CD4-positive, alpha-beta T cell treated with Interleukin-21 for 1 hour (primary cell): Measurements from ENCODE around the gene FCGR1A.
A peak's percentile ranks its signal among the peaks of the same experiment; 100 is the strongest.
"Not testable (repeated sequence)": the region's sequence is repeated elsewhere in the genome, so short reads cannot be mapped to it uniquely, and the experiment has no call there.

Source experiments
- DNase-seq: peaks from one replicate; pipeline ENCODE4 v3.0.0-alpha.2; 2020

FCGR1A gene

DNA sequence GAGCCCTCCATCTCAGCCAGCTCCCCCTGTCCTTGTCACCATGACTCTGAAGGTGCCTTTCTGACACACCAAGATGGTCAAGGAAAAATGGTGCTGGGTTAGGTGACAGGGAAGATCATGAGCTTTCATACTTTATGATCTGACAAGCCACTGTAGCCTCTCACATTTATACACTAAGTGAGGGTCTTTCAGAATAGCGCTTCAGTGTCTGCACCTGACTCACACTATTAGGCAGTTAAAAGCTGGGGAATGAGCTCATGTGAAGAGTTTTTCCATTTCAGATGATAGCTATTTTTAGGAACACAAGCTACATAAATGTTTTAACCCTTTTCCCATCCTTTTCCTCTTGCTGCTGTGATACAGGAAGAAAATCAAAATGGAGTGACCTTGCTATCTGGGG lies 4.2 kb upstream of the FCGR1A start:
- DNase-seq: not testable (repeated sequence)

DNA sequence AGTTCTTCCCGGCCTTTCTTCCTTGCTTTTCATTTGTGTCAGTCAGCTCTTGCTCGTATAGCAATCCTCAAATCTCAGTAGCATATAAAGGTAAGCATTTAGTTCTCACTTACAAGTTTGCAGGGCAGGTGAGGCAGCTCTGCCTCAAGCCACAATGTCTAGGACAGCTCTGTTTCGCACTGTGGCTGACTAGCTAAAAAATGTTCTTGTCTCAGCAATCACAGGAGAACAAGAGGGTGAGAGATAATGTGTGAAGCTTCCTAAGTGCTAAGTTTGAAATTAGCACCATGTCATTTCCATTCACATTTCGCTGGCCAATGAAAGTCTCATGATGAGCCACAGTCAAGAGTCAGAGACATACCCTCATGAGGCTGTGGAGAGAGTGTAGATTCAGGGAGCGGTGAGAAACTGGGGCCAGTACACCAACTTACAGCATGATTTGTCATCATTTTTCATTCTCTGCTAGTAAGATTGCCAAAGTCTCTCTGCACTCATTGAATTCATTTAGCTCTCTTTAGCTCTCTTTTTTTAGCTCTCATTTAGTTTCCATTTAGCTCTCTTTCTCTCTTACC lies 995 bp upstream of the FCGR1A start:
- DNase-seq: not testable (repeated sequence)

DNA sequence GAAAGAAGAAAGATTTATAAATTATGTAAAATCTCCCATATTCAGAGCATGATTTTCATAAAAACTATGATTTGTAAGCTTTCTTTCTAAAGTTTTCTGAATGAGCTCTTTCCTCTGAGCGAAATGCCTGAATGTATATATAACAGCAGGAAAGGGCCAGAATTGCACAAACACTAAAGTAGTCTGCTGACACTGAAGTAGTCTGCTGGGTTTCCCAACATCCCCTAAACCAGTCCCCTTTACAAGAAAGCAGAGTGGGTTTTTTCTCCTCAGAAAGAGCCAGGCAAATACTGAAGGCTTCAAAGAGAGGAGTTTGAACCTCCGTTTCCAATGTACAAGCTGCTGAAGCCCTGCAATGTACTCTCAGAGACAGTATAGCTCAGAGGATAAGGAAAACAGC lies 795 bp downstream of the FCGR1A start:
- not testable (repeated sequence) for DNase-seq

DNA sequence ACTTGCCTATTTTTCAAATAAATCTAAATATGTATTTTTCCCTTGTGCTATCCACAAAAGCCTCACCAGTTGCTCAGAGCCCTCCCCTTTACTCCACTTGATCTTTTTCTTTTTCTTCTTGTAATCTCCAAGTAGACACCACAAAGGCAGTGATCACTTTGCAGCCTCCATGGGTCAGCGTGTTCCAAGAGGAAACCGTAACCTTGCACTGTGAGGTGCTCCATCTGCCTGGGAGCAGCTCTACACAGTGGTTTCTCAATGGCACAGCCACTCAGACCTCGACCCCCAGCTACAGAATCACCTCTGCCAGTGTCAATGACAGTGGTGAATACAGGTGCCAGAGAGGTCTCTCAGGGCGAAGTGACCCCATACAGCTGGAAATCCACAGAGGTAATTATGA lies 1.4 kb downstream of the FCGR1A start:
- not testable (repeated sequence) for DNase-seq

DNA sequence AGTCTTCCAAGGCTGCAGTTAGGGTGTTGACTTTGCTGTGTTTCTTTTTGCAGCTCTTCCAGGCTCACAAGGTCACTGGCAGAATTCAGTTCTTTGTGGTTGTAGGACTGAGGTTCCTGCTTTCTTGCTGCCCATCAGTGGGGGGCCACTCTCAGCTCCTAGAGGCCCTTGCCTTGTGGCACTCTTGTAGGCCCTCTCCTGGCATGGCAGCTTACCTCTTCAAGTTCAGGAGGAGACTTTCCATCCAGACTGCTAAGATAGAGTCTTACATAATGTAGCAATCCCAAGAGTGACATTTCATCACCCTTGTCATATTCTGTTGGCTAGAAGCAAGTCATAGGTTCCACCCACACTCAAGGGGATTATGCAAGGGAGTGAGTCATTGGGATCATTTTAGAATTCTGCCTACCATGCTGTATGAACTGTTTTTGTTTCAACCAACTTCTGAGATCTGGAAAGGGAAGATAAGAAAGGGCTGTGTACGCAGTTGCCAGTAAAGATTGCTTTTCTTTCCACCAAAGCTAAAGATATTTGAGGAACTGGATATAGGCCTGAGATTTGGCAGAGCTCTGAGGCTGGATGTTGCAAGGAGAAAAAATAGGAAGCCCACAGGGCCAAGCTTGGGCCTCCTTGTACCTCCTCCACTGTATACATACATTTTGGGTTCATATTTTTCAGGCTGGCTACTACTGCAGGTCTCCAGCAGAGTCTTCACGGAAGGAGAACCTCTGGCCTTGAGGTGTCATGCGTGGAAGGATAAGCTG lies 5.4 kb downstream of the FCGR1A start:
- DNase-seq: not testable (repeated sequence)

DNA sequence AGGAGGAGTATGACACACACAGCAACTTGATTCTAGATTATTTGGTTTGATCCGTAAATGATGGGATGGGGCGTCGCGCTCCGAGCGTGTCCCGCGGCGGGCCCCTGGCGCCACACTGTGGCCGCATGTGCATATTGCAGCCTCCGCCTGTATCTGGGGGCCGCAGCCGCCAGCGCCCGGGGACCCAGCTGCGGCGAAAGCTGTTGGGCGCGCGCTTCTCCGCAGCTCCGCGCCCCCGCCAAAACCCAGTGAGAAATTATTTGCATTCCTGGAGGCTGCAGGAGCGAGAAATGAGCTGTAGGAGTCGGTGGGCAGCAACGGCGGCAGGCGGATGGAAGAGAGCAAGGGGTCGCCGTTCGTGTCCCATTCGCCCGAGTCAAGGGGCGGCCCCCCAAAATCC lies 10.0 kb downstream of the FCGR1A start:
- DNase-seq: peak; percentile 74

DNA sequence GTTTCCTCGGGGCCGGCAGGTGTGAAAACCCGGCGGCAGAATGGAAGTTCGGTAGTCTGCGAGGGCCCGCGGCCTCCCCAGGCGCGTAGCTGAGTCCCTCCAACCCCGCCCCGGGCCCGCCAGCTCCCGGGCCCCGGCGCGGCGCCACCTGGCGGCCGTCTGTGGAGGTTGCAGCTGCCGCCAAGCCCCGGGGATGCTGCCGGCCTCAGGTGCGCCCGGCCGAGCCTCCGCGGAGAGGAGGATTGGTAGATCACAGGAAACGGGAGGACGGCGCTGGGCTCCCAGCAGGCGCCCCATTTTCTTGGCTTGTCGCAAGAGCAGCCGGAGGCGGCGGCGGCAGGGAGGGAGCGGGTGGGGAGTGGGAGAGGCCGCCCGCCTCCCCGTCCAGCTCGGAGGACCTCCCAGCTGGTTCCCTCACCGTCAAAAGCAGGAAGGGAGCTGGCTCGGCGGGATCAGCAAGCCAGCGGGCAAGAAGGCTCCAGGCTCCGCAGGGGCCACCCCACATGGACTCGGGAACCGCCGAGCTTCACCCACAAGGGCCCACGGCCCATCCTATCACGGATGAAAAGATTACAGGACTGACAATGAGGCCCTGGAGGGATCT lies 10.5 kb downstream of the FCGR1A start:
- DNase-seq: peak; percentile 87

DNA sequence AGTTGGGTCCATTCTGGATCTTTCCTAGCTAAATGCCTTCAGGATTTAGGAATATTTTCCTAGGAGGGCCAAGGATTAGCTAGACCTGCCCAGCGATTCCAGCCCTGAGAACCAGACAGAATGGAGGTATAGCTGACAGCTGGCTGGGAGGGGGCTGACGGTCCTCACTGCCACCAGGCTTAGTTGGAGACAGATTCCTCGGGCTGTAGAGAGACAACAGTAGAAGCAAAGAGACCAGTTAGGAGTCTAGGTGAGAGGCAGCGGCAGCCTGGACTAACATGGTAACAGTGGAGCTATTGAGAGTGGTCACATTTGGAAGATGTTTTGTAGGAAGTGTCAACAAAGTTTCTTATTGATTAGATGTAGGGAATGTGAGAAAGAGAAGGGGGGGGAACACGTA lies 11.4 kb downstream of the FCGR1A start:
- DNase-seq: not testable (repeated sequence)

DNA sequence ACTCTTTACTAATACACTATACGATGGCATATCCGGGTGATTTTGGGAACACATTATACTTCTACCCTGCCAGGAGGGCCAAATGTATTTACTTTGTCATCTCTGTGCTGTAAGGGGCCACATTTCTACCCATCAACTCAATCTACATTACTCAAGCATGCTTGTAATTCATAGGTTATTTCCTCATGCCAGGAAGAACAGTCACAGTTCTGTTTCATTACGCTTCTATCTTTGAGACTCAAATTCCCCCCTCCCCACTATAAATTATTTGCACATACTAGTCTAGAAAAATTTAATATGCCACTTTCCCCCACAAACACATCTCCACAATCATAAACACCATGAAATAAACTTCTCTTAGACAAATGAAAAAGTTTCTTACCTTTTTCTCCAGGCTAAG lies 19.1 kb downstream of the FCGR1A start:
- not testable (repeated sequence) for DNase-seq

DNA sequence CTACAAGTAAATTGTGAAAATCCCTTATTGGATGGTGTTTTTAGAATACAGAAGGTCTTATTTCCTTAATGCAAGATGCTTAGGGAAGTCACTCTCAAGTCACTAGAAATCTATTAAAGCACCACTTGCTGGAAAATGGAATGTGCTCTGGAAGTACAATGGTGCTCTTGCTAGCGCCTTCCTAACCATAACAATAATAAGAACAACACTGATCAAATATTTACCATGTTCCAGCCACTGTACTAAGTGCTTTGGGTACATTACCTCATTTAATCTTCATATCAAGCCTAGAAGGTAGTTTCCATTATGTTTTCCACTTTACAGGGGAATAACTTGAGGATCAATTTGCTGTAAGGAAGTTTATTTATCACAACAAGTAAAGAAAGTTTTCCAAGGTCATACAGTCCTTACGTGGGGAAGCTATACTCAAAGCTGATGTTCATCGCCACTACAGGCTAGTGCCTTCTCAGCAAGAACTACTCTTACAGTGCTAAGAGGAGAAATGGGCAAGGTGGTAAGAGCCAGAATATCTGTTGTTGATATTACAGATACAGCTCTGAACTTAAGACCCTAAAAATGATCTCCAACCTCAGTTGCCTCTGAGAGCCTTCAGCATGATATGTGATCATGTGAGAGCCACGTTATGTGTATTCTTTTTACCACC lies 22.1 kb downstream of the FCGR1A start:
- DNase-seq: not testable (repeated sequence)

DNA sequence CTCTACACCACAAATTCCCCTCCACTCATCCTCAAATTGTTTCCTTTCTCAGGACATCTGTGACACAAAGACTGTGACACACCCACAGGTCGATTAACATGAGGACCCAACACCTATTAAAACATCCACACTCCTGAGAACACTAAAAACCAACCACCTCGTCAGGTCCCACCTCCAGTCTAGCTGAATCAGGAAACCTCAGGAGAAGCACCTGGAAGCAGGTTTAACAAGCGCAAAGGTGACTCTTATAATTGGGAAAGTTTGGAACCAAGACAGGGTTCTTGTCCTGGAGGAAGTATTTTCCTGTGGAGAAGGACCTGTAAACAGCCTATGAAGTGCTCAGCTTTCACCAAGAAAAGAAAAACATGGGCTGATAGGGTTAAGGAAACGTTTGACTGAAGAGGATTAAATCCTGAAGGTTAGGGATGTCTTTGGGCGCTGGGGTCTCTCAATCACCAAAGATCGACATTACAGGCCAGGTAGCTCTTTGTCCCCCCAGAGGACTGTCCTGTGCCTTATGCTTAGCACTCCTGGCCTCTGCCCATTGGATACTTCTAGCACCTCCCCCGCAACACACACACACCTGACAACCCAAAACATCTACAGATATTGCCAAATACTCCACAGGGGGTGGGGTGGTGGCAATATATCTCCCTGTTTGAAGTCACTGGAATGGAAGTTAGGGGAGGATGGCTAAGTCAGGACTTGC lies 28.4 kb downstream of the FCGR1A start:
- peak; percentile 17 for DNase-seq

DNA sequence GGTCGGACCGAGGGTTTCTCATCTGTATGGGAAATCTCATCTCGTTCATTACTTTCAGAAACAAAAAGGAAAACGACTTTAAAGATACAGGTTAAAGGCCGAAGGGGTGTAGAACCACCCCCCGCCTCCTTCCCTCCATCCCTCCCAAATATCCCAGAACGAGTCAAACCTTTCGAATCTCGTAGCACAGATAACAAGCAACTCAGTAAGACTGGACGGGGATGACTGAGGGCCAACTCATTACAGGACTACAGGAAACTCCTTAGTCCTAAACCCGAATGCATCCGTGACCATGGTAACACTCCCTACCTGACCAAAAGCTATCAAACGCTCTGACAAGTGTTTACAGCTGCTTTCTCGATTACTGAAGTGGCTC lies 29.0 kb downstream of the FCGR1A start:
- peak; percentile 11 for DNase-seq

DNA sequence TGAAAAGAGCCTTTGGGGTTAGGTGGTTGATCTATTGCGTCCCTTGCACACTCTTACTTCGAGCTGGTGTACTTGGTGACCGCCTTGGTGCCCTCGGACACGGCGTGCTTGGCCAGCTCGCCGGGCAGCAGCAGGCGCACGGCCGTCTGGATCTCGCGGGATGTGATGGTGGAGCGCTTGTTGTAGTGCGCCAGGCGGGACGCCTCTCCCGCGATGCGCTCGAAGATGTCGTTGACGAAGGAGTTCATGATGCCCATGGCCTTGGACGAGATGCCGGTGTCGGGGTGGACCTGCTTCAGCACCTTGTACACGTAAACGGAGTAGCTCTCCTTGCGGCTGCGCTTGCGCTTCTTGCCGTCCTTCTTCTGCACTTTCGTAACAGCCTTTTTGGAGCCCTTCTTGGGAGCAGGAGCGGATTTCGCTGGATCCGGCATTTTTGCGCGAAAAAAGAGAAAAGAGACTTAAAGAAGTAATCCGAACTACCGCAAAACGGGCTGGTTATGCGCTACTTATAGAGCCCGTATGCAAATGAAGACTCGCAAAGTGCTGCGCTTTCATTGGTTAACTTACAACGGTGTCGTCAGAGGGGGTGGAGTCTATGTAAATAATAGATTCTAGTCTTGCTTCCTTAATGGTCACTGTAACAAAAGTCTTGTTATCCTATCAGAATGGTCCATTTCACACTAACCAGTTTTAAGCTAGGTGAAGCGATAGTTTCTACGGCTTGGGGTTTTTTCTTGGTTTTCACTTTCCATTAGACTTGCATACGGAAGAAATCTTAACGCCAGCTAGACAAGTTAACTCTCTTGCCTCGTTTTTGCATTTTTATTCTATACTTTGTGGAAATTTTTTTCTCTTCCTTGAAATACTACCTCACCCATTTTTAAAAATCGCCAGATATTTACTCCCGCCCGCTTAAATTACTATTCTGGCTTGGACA lies 29.7 kb downstream of the FCGR1A start:
- peak; percentile 96 for DNase-seq

DNA sequence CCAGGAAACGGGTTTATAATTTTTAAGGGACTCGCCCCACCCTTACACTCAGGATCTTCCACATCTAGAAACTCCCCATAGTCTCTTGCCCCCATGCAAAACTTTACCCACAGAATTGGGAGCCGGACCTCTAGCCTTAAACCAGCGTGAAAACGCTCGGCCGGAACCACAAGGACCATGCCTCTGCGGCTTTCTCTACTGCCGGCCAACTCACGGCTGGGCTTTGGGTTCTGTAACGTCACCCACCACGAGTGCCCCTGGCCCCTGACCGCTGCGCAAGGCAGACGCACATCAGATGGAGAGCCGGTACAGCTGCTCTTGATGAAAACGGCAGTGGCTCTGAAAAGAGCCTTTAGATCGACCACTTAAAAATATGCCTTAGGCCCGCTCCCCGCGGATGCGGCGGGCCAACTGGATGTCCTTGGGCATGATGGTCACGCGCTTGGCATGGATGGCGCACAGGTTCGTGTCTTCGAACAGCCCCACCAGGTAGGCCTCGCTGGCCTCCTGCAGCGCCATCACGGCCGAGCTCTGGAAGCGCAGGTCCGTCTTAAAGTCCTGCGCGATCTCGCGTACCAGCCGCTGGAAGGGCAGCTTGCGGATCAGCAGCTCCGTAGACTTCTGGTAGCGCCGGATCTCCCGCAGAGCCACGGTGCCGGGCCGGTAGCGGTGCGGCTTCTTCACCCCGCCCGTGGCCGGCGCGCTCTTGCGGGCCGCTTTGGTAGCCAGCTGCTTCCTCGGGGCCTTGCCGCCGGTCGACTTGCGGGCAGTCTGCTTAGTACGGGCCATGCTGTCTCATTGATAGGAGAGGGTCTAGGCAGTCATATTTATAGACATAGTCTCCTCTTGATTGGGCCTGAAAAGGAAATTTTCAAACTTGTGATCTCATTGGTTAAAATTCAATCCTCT lies 30.7 kb downstream of the FCGR1A start:
- peak; percentile 88 for DNase-seq

DNA sequence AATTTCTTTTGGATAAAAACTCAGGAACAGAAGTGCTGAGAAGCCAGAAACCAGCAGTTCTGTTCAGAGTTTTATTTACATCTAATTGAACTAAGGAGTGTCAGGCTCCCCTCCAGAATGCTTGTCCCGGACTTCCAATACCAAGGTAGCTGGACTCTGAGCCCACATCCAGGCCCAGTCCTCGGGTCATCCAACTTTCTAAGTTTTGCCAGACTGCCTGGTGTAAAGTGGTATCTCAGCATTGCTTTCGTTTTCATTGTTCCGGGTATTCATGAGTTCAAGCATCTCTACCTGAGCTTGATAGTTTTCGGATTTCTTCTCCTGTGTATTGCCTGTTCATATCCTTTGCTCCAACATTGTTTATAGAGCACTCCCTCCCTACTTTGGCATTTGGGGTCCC lies 37.9 kb downstream of the FCGR1A start:
- DNase-seq: not testable (repeated sequence)

DNA sequence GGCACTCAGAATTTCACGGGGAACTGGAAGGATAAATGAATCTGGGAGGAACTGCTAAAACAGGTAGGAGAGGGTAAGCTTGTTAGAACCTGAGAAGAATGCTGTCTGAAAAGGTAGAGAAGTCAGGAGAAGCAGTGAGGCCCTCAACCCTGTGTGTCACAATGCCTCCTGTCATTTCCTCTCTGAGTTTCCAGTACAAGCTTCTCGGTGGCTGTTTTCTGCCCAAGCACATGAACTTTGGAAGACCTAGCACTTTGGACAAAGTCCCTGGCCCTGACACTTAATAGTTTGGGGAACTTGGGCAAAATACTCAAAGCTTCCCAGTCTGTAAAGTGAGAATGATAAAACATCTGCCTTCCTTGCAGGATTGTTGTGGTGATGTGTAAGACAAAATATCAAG lies 44.1 kb downstream of the FCGR1A start:
- not testable (repeated sequence) for DNase-seq

DNA sequence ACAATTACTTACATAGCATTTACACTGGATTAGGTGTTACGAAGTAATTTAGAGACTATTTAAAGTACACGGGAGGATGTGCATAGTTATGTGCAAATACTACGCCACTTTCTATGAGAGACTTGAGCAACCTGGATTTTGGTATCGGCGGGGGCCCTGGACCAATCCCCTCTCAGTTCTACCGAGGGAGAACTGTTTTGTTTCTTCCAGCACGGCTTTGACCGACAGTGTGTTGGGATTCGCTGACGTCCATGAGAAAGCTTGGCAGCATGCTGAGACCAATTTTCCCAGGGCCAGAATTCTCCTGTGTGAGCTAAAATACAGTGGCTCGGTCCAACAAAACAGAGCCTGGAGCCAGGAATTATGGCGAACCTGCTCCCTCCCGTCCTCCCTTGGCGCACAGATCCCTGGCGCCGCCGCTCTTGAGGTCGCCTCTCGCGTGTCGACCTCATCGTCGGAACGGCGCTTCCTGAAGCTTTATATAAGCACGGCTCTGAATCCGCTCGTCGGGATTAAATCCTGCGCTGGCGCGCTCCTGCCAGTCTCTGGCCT lies 49.3 kb downstream of the FCGR1A start:
- not testable (repeated sequence) for DNase-seq

DNA sequence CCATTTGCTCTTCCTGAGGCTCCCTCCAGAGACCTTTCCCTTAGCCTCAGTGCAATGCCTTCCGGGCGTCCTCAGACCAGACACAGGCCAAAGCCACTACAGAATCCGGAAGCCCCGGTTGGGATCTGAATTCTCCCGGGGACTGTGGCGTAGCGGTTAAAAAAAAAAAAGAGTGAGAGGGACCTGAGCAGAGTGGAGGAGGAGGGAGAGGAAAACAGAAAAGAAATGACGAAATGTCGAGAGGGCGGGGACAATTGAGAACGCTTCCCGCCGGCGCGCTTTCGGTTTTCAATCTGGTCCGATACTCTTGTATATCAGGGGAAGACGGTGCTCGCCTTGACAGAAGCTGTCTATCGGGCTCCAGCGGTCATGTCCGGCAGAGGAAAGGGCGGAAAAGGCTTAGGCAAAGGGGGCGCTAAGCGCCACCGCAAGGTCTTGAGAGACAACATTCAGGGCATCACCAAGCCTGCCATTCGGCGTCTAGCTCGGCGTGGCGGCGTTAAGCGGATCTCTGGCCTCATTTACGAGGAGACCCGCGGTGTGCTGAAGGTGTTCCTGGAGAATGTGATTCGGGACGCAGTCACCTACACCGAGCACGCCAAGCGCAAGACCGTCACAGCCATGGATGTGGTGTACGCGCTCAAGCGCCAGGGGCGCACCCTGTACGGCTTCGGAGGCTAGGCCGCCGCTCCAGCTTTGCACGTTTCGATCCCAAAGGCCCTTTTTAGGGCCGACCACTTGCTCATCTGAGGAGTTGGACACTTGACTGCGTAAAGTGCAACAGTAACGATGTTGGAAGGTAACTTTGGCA lies 50.0 kb downstream of the FCGR1A start:
- not testable (repeated sequence) for DNase-seq

DNA sequence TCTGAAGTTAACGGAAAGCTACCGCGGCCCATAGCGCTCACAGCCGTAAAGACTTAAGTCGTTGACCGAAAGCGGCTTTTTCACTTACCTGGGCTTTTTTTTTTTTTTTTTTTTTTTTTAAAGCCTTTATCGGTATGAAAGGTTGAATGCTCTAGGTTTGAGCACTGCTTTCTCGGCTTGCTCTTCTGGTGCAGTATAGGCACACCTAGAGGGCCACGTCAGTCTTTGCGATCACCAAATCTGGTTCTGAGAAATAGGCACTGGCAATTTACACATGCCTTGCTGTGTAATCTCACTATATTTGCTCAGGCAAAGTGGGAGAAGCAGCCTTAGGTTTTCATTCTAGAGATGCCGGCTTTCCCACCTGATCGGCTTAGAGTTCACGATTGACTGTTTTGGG lies 50.6 kb downstream of the FCGR1A start:
- not testable (repeated sequence) for DNase-seq

DNA sequence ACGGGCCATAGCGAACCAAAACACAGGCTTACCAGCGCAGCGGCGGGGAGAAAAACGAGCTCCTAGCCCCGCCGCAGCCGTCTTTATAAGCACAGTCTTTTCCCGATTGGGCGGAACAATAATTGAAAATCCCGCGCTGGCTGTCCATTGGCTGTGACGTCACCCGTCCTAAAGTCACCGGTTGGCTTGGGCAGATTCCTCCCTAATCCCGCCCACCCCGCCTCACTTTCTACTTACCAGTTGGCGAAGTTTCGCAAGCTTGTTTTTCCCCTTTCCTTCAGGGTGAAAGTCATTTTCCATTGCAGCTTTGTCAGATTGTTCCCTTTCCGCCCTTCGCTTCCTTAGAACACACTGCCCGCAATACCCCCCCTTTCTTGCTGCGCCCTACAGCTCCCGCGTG lies 58.7 kb downstream of the FCGR1A start:
- not testable (repeated sequence) for DNase-seq
